HG03159 (cell line): Measurements from ENCODE around the gene ARHGAP11B.
"Not testable (repeated sequence)": the region's sequence is repeated elsewhere in the genome, so short reads cannot be mapped to it uniquely, and the experiment has no call there.

Experiments used
- ATAC-seq: cut with Tn5 transposase; IDR thresholded peaks from one replicate; pipeline ENCODE4 v1.9.1; 2021; ENCODE audit warnings: mild to moderate bottlenecking, moderate library complexity; ENCODE audit not compliant: unreplicated experiment

ARHGAP11B gene

GRCh38 chr15:30625436-30626193 is at the start of gene ARHGAP11B:
Gene ARHGAP11B, plus strand, starts transcription at chr15:30626128.
- peak; percentile 93 for ATAC-seq

GRCh38 chr15:30579394-30579970 is 46.4 kb upstream of the ARHGAP11B start:
- not testable (repeated sequence) for ATAC-seq

GRCh38 chr15:30580716-30581115 is 45.2 kb upstream of the ARHGAP11B start:
- not testable (repeated sequence) for ATAC-seq

GRCh38 chr15:30598953-30599352 is 27.0 kb upstream of the ARHGAP11B start:
- ATAC-seq = not testable (repeated sequence)

- not testable (repeated sequence) for ATAC-seq
Measured at GRCh38 chr15:30603796-30604195, 22.1 kb upstream of the ARHGAP11B start, which contains the start of gene GOLGA8H. Gene GOLGA8H, plus strand, starts transcription at chr15:30604028. Its CDS starts 98 bp downstream, at chr15:30604126.

- ATAC-seq = not testable (repeated sequence)
Measured at GRCh38 chr15:30612271-30612670, 13.7 kb upstream of the ARHGAP11B start.

GRCh38 chr15:30621342-30621741 is 4.6 kb upstream of the ARHGAP11B start:
- not testable (repeated sequence) for ATAC-seq

GRCh38 chr15:30626194-30626565 is 252 bp downstream of the ARHGAP11B start:
- not testable (repeated sequence) for ATAC-seq

- peak; percentile 0 for ATAC-seq
Measured at GRCh38 chr15:30626632-30627031, 704 bp downstream of the ARHGAP11B start.

GRCh38 chr15:30650012-30650929 is 24.3 kb downstream of the ARHGAP11B start:
- peak; percentile 82 for ATAC-seq

- ATAC-seq = not testable (repeated sequence)
Measured at GRCh38 chr15:30661154-30661553, 35.2 kb downstream of the ARHGAP11B start.

GRCh38 chr15:30669621-30670020 is 43.7 kb downstream of the ARHGAP11B start:
- not testable (repeated sequence) for ATAC-seq

- ATAC-seq = no peak
Measured at GRCh38 chr15:30670056-30670455, 44.1 kb downstream of the ARHGAP11B start.

GRCh38 chr15:30671309-30671708 is 45.4 kb downstream of the ARHGAP11B start:
- no peak for ATAC-seq

- ATAC-seq = no peak
Measured at GRCh38 chr15:30675126-30675525, 49.2 kb downstream of the ARHGAP11B start.

GRCh38 chr15:30675891-30676290 is 50.0 kb downstream of the ARHGAP11B start:
- ATAC-seq = not testable (repeated sequence)

- ATAC-seq = not testable (repeated sequence)
Measured at GRCh38 chr15:30680997-30681396, 55.1 kb downstream of the ARHGAP11B start.

- ATAC-seq = not testable (repeated sequence)
Measured at GRCh38 chr15:30685709-30686285, 59.9 kb downstream of the ARHGAP11B start.

- not testable (repeated sequence) for ATAC-seq
Measured at GRCh38 chr15:30686651-30687050, 60.7 kb downstream of the ARHGAP11B start.
